Testis (tissue), 3 donors: ENCODE results near the gene FAM47E. TPM values are rescaled to one million over a fixed set of nuclear protein-coding genes. Genes with fewer than 3 reads are reported as not detected.

ENCODE experiments used
- DNase-seq: peaks from one replicate; pipeline ENCODE4 v3.0.0-alpha.2; 2019
- H3K27ac ChIP-seq, 2 donors: fragments of 200-600 bp; sonication (generic); one replicate each; pipeline ENCODE4 v1.5.1; 2019
- H3K27me3 ChIP-seq: fragments of 200-600 bp; sonication (generic); one replicate; pipeline ENCODE4 v1.5.1; 2019
- H3K36me3 ChIP-seq: fragments of 200-600 bp; sonication (generic); one replicate; pipeline ENCODE4 v1.5.1; 2017; ENCODE audit warnings: low read depth; ENCODE audit errors: missing control alignments
- H3K4me1 ChIP-seq: fragments of 200-600 bp; sonication (generic); one replicate; pipeline ENCODE4 v1.5.1; 2019
- H3K4me3 ChIP-seq, 2 donors: fragments of 200-600 bp; sonication (generic); one replicate each; pipeline ENCODE4 v1.5.1; 2017 to 2019
- H3K9me3 ChIP-seq: fragments of 200-600 bp; sonication (generic); one replicate; pipeline ENCODE4 v1.5.1; 2017
- CTCF ChIP-seq, 3 experiments: fragments of 450-650 bp in 2 of 3; fragments of 200-600 bp in 1 of 3; sonication (generic) in 1 of 3; IDR thresholded peaks; one replicate each; pipeline ENCODE4 v1.5.1; 2016 to 2019; ENCODE audit warnings: antibody characterized with exemption in 3 of 3, mild to moderate bottlenecking in 2 of 3, moderate library complexity in 1 of 3
- POLR2A ChIP-seq: fragments of 450-650 bp; IDR thresholded peaks from one replicate; pipeline ENCODE4 v1.6.1; 2017; ENCODE audit warnings: antibody characterized with exemption, mild to moderate bottlenecking, moderate library complexity
- WGBS, 2 donors: methylation state at CpG; one replicate each; pipeline ENCODE4 v1.1.5; 2018; 5-methylcytosine and 5-hydroxymethylcytosine counted together
- intact Hi-C: fragments of 100-400 bp; cut with DNase I; formaldehyde crosslinking; loops from one replicate; pipeline ENCODE4 v1.15.1; 2023; ENCODE audit warnings: low total_unique reads
- polyA plus RNA-seq: library from polyadenylated mRNA; stranded (reverse); fragments of 350-450 nt; fragmentation: Illumina TruSeq; extraction: RNeasy Lipid Tissue Mini Kit (QIAGEN cat#74804); gene quantifications from one replicate; pipeline ENCODE4 v1.2.3, GENCODE V29; 2014; ENCODE audit warnings: low read depth, low replicate concordance; ENCODE audit not compliant: insufficient read depth
- total RNA-seq, 2 donors: library from RNA; depleted of rRNA; stranded (reverse); fragments of >200 nt; gene quantifications; one replicate each; pipeline ENCODE4 v1.2.3, GENCODE V29; 2016

Gene FAM47E
- total and polyA plus RNA-seq, 3 donors from 2014 or later, result 11.0 to 22.8 (median 15.4) TPM

GRCh38 chr4:76292730-76293129 lies 41.2 kb downstream of the FAM47E start:
- no peak for DNase-seq
- intact Hi-C loops, result no loop called here
- Histone ChIP-seq H3K36me3 (no peaks in the 10 kb centered on the region), H3K4me1 (no peaks in the 10 kb centered on the region), H3K27ac (no peak overlapping the region), H3K4me3 (no peak overlapping the region), H3K9me3 (no peaks in the 10 kb centered on the region), H3K27me3 (no peaks in the 10 kb centered on the region)
- 91 to 93% methylated on average over 3 of the region's 3 CpGs for WGBS, 2 donors
- no peak for TF ChIP-seq POLR2A
- TF ChIP-seq CTCF (IDR thresholded peaks at IDR 0.05), result no peak

GRCh38 chr4:76293772-76294171 lies 42.3 kb downstream of the FAM47E start:
- intact Hi-C loops, result no loop called here
- no peak for TF ChIP-seq POLR2A
- no peak for TF ChIP-seq CTCF (IDR thresholded peaks at IDR 0.05)
- no peak for DNase-seq
- WGBS, 2 donors, result 55 to 60% methylated on average over 2 of the region's 2 CpGs
- Histone ChIP-seq H3K4me1 (no peaks in the 10 kb centered on the region), H3K36me3 (no peaks in the 10 kb centered on the region), H3K27ac (no peak overlapping the region), H3K9me3 (no peaks in the 10 kb centered on the region), H3K4me3 (no peak overlapping the region), H3K27me3 (no peaks in the 10 kb centered on the region)

DNA sequence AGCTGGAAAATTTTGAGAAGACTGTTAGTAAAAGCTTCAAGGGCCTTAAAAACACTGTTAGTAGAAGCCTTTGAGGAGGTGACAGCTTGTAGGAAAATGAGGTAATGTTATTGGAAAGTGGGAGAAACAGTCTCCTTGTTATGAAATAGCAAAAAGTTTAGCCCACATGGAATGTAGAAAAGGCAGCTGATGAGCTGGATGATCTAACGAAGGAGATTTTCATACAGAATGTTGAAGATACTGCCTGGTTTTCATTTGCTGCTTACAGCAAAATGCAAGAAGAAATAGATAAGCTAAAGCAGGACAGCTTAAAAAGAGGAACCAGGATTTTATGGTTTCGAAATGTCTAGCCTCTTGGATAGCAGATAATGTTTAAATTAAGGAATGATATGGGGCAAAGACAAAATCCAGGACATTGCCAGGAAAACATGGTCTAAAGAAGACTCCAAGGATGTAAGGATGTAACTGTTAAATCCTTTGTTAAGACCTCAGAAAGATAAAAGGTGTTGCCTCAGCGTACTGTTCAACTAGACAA lies 44.8 kb downstream of the FAM47E start:
- 90 to 91% methylated on average over 3 of the region's 3 CpGs for WGBS, 2 donors
- no peaks in the 10 kb centered on the region for H3K36me3 ChIP-seq
- intact Hi-C loops, result no loop called here
- H3K4me1 ChIP-seq, result no peaks in the 10 kb centered on the region
- no peak for DNase-seq
- H3K4me3 ChIP-seq, result no peak overlapping the region
- no peak for TF ChIP-seq CTCF (IDR thresholded peaks at IDR 0.05)
- no peak for TF ChIP-seq POLR2A
- H3K27me3 ChIP-seq, result no peaks in the 10 kb centered on the region
- H3K9me3 ChIP-seq, result no peaks in the 10 kb centered on the region
- no peak overlapping the region for H3K27ac ChIP-seq

- intact Hi-C loops, result no loop called here
- H3K4me3 ChIP-seq, result no peak overlapping the region
- H3K4me1 ChIP-seq, result peaks cover 3% of the 10 kb centered on the region
- H3K27ac ChIP-seq, result no peak overlapping the region
- H3K9me3 ChIP-seq, result no peaks in the 10 kb centered on the region
- no peak for DNase-seq
- TF ChIP-seq CTCF (IDR thresholded peaks at IDR 0.05) (no peak), POLR2A (no peak)
- H3K27me3 ChIP-seq, result no peaks in the 10 kb centered on the region
- no peaks in the 10 kb centered on the region for H3K36me3 ChIP-seq
Measured at GRCh38 chr4:76298227-76298626, 46.7 kb downstream of the FAM47E start.

DNA sequence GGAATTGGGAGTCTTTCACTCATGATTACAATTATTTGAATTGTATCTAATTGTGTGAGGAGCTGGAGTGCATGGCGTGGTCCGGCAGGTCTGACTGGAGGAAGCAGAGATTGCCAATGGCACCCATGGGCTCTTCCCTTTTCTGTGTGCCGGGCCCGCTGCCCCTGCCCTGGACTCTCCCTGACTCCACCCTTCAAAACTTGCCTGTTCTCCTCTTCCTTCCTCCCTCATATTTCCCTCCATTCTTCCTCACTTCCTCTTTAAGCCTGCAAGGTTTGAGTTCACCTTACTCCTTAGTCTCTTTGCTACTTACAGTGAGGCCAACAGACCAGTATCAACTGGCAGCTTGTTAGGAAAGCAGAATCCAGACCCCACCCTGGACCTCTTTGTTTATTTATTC lies 48.5 kb downstream of the FAM47E start:
- WGBS, 2 donors, result 68 to 72% methylated on average over 4 of the region's 4 CpGs
- no peak for DNase-seq
- TF ChIP-seq POLR2A, result no peak
- TF ChIP-seq CTCF (IDR thresholded peaks at IDR 0.05), result no peak
- peaks cover 3% of the 10 kb centered on the region for H3K4me1 ChIP-seq
- no peak overlapping the region for H3K4me3 ChIP-seq
- no peaks in the 10 kb centered on the region for H3K27me3 ChIP-seq
- no peak overlapping the region for H3K27ac ChIP-seq
- H3K9me3 ChIP-seq, result no peaks in the 10 kb centered on the region
- intact Hi-C loops, result no loop called here
- H3K36me3 ChIP-seq, result no peaks in the 10 kb centered on the region
